Sigmoid colon (tissue), 7 donors: ENCODE measurements around the gene SLC16A7. TPM values are rescaled to one million over a fixed set of nuclear protein-coding genes. Genes with fewer than 3 reads are reported as not detected.
A peak's percentile ranks its signal among the peaks of the same experiment; 100 is the strongest.

Experiments
- DNase-seq: peaks from one replicate; pipeline ENCODE4 v3.0.0-alpha.2; 2019
- H3K27ac ChIP-seq, 4 donors: fragments of 200-600 bp; sonication (generic); one replicate each; pipeline ENCODE4 v1.5.1; 2016 to 2019; ENCODE audit warnings: mild to moderate bottlenecking in 1 of 4
- H3K27me3 ChIP-seq, 3 donors: fragments of 200-600 bp; sonication (generic); one replicate each; pipeline ENCODE4 v1.5.1; 2019; ENCODE audit warnings: mild to moderate bottlenecking in 1 of 3
- H3K36me3 ChIP-seq, 4 donors: fragments of 200-600 bp; sonication (generic); one replicate each; pipeline ENCODE4 v1.5.1; 2016 to 2019
- H3K4me1 ChIP-seq, 4 donors: fragments of 200-600 bp; sonication (generic); one replicate each; pipeline ENCODE4 v1.5.1; 2017 to 2019
- H3K4me3 ChIP-seq, 4 donors: fragments of 200-600 bp; sonication (generic); one replicate each; pipeline ENCODE4 v1.5.1; 2017 to 2019; ENCODE audit warnings: mild to moderate bottlenecking in 2 of 4, moderate library complexity in 1 of 4
- H3K9me3 ChIP-seq, 4 donors: fragments of 200-600 bp in 3 of 4; sonication (generic) in 3 of 4; one replicate each; pipeline versions ENCODE4 v1.5.1 to v1.6.1; 2013 to 2019
- POLR2A ChIP-seq, 2 donors: fragments of 450-650 bp; IDR thresholded peaks; one replicate each; pipeline ENCODE4 v1.6.1; 2016; ENCODE audit warnings: antibody characterized with exemption in 2 of 2, mild to moderate bottlenecking in 2 of 2, moderate library complexity in 2 of 2
- WGBS, 2 donors: extraction: QIAGEN DNeasy Blood & Tissue Kit; methylation state at CpG; one replicate each; pipeline ENCODE4 v1.1.7; 2013; 5-methylcytosine and 5-hydroxymethylcytosine counted together
- intact Hi-C: fragments of 100-400 bp; cut with DNase I; formaldehyde crosslinking; loops from one replicate; pipeline ENCODE4 v1.15.1; 2023
- polyA plus RNA-seq, 3 donors: library from polyadenylated mRNA; stranded (reverse); fragments of 200-250 nt; gene quantifications; one replicate each; pipeline ENCODE4 v1.2.3, GENCODE V29; 2013
- small RNA-seq, 3 donors: library from RNA; depleted of rRNA; stranded (forward); fragments of <200 nt; gene quantifications; one replicate each; pipeline ENCODE3, GENCODE V24; 2016
- total RNA-seq, 4 donors: library from RNA; depleted of rRNA; stranded (reverse); fragments of >200 nt; gene quantifications; one replicate each; pipeline ENCODE4 v1.1.0, GENCODE V29; 2016
- TF ChIP-seq, protein P1 (sequence below), 4 experiments: fragments of 450-650 bp in 3 of 4; fragments of 200-600 bp in 1 of 4; IDR thresholded peaks; one replicate each; pipeline ENCODE4 v1.5.1; 2016 to 2019; ENCODE audit warnings: antibody characterized with exemption in 4 of 4, mild to moderate bottlenecking in 3 of 4, moderate library complexity in 2 of 4
- donor health status: healthy with polysubstance abuse.
- donor health status: Bipolar disorder and iron deficiency.
- donor health status: healthy.

SLC16A7 gene
- total and polyA plus RNA-seq, 7 donors, result 0.46 to 38.8 (median 27.1) TPM

DNA sequence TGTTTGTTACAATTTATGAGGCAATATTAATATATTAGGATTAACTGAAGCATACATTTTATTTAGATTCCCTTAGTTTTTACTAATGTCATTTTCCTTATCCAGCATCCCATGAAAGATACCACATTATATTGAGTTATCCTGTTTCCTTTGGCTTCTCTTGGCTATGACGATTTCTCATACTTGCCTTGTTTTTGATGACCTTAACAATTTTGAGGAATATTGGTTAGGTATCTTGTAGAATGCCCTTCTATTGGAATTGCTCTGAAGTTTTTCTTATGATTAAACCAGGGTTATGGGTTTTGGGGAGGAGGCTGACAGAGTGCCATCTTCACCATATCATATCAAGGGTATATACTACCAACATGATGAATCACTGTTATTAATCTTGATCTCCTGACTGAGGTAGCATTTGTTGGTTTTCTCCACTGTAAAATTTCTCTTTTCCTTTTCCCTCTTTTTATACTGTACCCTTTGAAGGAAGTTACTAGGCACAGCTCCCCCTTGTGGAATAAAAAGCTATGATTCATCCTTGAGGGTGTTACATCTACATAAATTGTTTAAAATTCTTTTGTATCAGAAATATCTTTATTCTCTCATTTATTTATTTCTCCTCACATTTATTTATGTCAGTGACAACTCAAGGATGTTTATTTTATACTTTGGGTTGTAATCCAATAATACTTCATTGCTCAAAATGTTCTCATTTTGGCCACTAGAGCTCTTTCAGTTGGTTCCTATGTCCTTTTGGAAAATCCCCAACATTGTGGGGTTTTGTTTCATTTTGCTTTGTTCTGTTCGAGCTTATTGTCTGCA lies 239.0 kb downstream of the SLC16A7 start:
- no peak for TF ChIP-seq POLR2A (IDR thresholded peaks at IDR 0.05)
- TF ChIP-seq, protein P1, sequence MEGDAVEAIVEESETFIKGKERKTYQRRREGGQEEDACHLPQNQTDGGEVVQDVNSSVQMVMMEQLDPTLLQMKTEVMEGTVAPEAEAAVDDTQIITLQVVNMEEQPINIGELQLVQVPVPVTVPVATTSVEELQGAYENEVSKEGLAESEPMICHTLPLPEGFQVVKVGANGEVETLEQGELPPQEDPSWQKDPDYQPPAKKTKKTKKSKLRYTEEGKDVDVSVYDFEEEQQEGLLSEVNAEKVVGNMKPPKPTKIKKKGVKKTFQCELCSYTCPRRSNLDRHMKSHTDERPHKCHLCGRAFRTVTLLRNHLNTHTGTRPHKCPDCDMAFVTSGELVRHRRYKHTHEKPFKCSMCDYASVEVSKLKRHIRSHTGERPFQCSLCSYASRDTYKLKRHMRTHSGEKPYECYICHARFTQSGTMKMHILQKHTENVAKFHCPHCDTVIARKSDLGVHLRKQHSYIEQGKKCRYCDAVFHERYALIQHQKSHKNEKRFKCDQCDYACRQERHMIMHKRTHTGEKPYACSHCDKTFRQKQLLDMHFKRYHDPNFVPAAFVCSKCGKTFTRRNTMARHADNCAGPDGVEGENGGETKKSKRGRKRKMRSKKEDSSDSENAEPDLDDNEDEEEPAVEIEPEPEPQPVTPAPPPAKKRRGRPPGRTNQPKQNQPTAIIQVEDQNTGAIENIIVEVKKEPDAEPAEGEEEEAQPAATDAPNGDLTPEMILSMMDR (IDR thresholded peaks at IDR 0.05), result peak in 1 of 4 experiments; percentile 32
- WGBS, 2 donors, result 60 to 68% methylated on average over 2 of the region's 2 CpGs
- Histone ChIP-seq H3K36me3 (no peaks in the 10 kb centered on the region), H3K4me1 (no peaks in the 10 kb centered on the region), H3K27ac (no peak overlapping the region), H3K9me3 (no peaks in the 10 kb centered on the region), H3K4me3 (no peak overlapping the region), H3K27me3 (no peaks in the 10 kb centered on the region)
- intact Hi-C loops, result no loop called here
- DNase-seq, result no peak

Small RNA genes within 50 kb of the gene (small RNA-seq; reads per million reads assigned to genes)
- gene AC079905.2, result 0 reads per million in 3 donors
- gene RNU4-20P, result 0 reads per million in 3 donors
